Measurements from ENCODE around the gene GLI3.

The GLI3 gene

DNA sequence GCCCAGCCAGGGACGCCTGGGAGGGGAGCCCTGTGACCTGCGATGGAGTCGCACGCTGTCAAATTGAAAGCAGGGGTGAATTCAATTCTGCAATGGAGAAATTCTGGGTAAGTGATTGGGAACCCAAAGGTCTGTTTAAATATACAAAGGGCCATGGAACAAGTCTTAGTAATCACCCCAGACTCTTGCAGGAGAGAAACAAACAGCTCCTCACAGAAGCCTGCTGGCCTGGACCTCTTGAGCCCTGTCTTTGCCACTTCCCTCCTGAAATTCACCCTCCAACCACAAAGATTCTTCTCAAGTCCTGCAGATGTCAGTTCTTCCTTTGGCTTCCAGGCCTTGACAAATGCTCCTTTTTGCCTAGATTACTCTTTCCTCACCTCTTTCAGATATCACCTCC lies 97.3 kb downstream of the GLI3 start:
- no peak for TF ChIP-seq CTCF (IDR thresholded peaks at IDR 0.05; ENCODE audit: extremely low read depth, insufficient read depth, missing control alignments)
- no peak for DNase-seq (ENCODE audit: low spot score)
- in situ Hi-C loops (cut with MboI; ENCODE audit: low pct_unique_long_range_greater_than_20kb, low sequenced_read_pairs, unreplicated experiment): no loop called here

GRCh38 chr7:42138691-42139090 lies 98.3 kb downstream of the GLI3 start:
- in situ Hi-C loops (cut with MboI; ENCODE audit: low pct_unique_long_range_greater_than_20kb, low sequenced_read_pairs, unreplicated experiment): no loop called here
- TF ChIP-seq CTCF (IDR thresholded peaks at IDR 0.05; ENCODE audit: extremely low read depth, insufficient read depth, missing control alignments): no peak
- DNase-seq (ENCODE audit: low spot score): no peak

DNA sequence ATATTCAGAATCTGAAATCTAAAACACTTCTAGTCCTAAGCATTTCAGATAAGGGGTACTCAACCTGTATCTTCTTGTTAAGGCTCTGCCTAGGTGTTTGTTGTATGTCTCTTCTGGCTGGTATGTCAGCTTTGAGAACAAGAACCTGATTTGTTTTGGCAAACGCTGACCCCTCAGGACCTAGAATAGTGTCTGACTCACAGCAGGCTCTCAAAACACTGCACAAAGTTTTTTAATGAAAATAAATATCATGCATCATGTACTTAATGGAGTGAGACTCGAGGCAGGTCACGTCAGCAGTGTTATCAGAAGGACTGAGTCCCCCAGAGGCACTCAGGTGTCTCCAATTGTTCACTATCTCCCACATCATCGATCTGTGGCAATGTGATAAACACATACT lies 99.1 kb downstream of the GLI3 start:
- DNase-seq (ENCODE audit: low spot score): no peak
- TF ChIP-seq CTCF (IDR thresholded peaks at IDR 0.05; ENCODE audit: extremely low read depth, insufficient read depth, missing control alignments): no peak
- in situ Hi-C loops (cut with MboI; ENCODE audit: low pct_unique_long_range_greater_than_20kb, low sequenced_read_pairs, unreplicated experiment): no loop called here

- no peak for TF ChIP-seq CTCF (IDR thresholded peaks at IDR 0.05; ENCODE audit: extremely low read depth, insufficient read depth, missing control alignments)
- in situ Hi-C loops (cut with MboI; ENCODE audit: low pct_unique_long_range_greater_than_20kb, low sequenced_read_pairs, unreplicated experiment): no loop called here
- DNase-seq (ENCODE audit: low spot score): no peak
Observed at GRCh38 chr7:42137431-42137830, 99.6 kb downstream of the GLI3 start.

GRCh38 chr7:42135728-42136127 lies 101.3 kb downstream of the GLI3 start:
- in situ Hi-C loops (cut with MboI; ENCODE audit: low pct_unique_long_range_greater_than_20kb, low sequenced_read_pairs, unreplicated experiment): no loop called here
- DNase-seq (ENCODE audit: low spot score): no peak
- no peak for TF ChIP-seq CTCF (IDR thresholded peaks at IDR 0.05; ENCODE audit: extremely low read depth, insufficient read depth, missing control alignments)

DNA sequence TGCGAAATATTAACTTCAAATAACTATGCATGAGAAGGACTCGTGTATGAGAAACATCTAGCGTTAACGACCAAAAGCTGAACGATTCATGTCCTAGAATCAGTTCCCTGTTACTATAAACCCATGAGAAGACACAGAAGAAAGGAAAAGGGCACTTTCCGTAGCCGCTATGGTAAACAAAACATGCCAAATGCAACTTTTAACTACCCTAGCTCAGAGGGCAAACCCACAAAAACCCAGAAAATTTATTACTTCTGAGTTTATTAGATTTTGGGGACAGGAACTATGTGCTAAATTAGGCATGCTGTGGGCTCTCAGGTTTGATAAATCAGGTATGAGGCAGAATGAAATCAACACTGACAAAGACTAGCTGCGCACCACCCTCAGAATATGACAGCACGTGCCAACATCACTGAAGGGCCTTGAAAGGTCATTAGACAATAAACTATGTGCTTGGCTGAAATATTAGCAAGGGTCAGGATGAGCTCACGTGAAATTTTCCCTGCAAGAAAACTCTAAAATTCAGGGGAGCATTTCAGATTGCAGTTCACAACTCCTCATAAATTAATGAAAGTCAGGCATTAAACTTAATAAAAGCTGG lies 102.6 kb downstream of the GLI3 start:
- in situ Hi-C loops (cut with MboI; ENCODE audit: low pct_unique_long_range_greater_than_20kb, low sequenced_read_pairs, unreplicated experiment): no loop called here
- TF ChIP-seq CTCF (IDR thresholded peaks at IDR 0.05; ENCODE audit: extremely low read depth, insufficient read depth, missing control alignments): no peak
- no peak for DNase-seq (ENCODE audit: low spot score)

DNA sequence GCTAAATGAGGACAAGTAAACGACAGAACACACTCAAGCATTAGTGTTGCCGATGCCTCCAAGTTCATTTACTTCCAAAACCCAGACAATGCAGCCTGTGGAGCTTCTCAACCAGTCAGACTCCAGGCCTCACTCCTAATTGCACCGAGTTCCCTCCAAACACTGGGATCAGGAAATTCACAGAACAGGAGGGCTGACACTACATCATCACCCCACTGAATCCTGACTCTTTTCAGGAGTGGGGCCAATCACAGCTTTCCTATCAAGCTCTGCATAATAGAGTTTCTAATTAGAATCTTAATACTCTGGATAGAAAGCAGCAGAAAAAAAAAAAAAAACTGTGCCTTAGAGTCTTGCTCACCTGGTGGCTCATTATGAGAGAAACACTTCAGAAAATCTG lies 103.7 kb downstream of the GLI3 start:
- no peak for DNase-seq (ENCODE audit: low spot score)
- no peak for TF ChIP-seq CTCF (IDR thresholded peaks at IDR 0.05; ENCODE audit: extremely low read depth, insufficient read depth, missing control alignments)
- in situ Hi-C loops (cut with MboI; ENCODE audit: low pct_unique_long_range_greater_than_20kb, low sequenced_read_pairs, unreplicated experiment): no loop called here

All from GM13977 (cell line).